HUES48 (cell line): ENCODE measurements around the gene GBF1.
"Not testable (repeated sequence)": the region's sequence is repeated elsewhere in the genome, so short reads cannot be mapped to it uniquely, and the experiment has no call there.

Source experiments
- H3K27ac ChIP-seq: one replicate; pipeline ENCODE4 v1.7.0; 2013; ENCODE audit warnings: low read depth, low read length, inconsistent platforms
- H3K27me3 ChIP-seq: 2 replicates; pipeline ENCODE4 v1.6.1; 2013; ENCODE audit warnings: mild to moderate bottlenecking, low read length; ENCODE audit not compliant: control insufficient read depth, insufficient read depth
- H3K36me3 ChIP-seq: 2 replicates; pipeline ENCODE4 v1.6.1; 2013; ENCODE audit warnings: low read length; ENCODE audit not compliant: control insufficient read depth, insufficient read depth
- H3K4me1 ChIP-seq: 2 replicates; pipeline ENCODE4 v1.6.1; 2013; ENCODE audit warnings: mild to moderate bottlenecking, low read length; ENCODE audit not compliant: control insufficient read depth, insufficient read depth
- H3K4me3 ChIP-seq: 2 replicates; pipeline ENCODE4 v1.5.1; 2013; ENCODE audit warnings: mild to moderate bottlenecking, low read depth, low read length
- H3K9ac ChIP-seq: 2 replicates; pipeline ENCODE4 v1.6.1; 2013; ENCODE audit warnings: mild to moderate bottlenecking, low read depth, low read length, moderate library complexity
- H3K9me3 ChIP-seq: 2 replicates; pipeline ENCODE4 v1.6.1; 2013; ENCODE audit warnings: low read length; ENCODE audit not compliant: control insufficient read depth, insufficient read depth

The GBF1 gene

DNA sequence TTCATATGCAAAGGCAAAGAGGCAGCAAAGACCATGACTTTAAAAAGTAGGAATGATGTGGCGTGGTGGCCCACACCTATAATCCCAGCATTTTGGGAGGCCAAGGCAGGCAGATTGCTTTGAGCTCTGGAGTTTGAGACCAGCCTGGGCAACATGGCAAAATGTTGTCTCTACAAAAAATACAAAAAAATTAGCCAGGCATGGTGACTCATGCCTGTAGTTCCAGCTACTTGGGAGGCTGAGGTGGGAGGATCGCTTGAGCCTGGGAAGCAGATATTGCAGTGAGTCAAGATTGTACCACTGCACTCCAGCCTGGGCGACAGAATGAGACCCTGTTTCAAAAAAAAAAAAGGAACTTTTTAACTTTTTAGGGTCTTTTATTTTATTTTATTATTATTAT is 7.2 kb downstream of the GBF1 start:
- H3K4me3 ChIP-seq, H3K27me3 ChIP-seq, H3K4me1 ChIP-seq, H3K9ac ChIP-seq, H3K27ac ChIP-seq, H3K9me3 ChIP-seq, H3K36me3 ChIP-seq: not testable (repeated sequence)

DNA sequence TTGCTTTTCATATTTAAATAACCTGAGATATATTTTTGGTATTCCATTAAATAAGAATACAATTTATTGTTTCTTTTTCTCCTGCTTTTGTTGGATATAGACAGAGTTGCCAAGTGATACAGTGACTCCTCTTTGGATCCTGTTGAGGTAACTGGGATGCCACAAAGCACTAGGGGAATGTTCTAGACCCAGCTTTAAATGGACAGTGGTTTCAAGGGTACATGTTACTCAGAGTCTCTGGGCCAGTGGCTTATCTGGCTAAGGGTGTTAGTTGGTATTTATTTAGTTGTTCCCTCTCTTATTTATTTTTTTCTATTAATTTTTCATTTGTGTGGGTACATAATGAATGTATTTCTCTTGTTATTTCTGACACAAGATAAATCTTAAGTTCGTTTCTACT is 9.1 kb downstream of the GBF1 start:
- H3K4me1 ChIP-seq: no peaks in the 10 kb centered on the region
- no peak overlapping the region for H3K27ac ChIP-seq
- no peak overlapping the region for H3K9ac ChIP-seq
- H3K9me3 ChIP-seq: no peaks in the 10 kb centered on the region
- H3K4me3 ChIP-seq: no peak overlapping the region
- peaks cover 7% of the 10 kb centered on the region for H3K36me3 ChIP-seq
- H3K27me3 ChIP-seq: no peaks in the 10 kb centered on the region

DNA sequence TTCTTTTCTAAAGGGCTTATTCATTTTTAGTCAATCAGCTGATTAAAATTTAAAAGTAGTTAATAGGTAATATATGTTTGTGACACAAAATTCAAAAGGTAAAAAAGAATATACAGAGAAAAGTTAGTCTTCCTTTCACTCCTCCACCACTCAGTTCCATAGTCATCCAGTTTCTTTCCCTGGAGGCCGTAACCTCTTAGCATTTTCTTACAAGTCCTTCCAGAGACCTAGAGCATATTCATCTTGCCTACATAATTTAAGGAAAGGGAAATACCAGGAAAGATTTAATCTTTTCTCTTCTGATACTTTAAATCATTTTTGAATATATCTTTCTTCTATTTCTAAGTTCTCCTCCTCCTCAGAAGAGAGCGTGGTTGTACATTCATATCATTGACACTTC is 10.1 kb downstream of the GBF1 start:
- Histone ChIP-seq H3K9me3 (no peaks in the 10 kb centered on the region), H3K4me3 (no peak overlapping the region), H3K27me3 (no peaks in the 10 kb centered on the region), H3K9ac (no peak overlapping the region), H3K27ac (no peak overlapping the region), H3K4me1 (no peaks in the 10 kb centered on the region), H3K36me3 (peaks cover 15% of the 10 kb centered on the region)

DNA sequence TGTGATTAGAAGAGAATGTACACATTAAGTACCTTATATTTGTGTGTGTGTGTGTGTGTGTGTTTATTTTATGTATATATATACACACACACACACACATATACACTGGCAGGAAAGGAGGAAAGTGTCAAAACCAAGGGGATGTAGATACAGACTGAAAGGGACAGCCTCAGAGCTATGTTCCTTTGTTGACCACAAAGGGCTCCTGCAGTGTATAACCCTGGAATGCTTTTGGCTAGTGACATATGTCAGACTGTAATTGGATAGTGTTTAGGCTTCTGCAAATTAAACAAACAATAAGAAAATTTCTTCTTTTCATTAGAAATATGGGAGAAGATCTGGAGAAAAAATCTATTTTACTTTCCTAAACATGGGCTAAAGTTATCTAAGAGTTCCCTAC is 15.9 kb downstream of the GBF1 start:
- Histone ChIP-seq H3K27me3 (no peaks in the 10 kb centered on the region), H3K9me3 (no peaks in the 10 kb centered on the region), H3K27ac (no peak overlapping the region), H3K4me3 (no peak overlapping the region), H3K36me3 (peaks cover 37% of the 10 kb centered on the region), H3K4me1 (no peaks in the 10 kb centered on the region), H3K9ac (no peak overlapping the region)

DNA sequence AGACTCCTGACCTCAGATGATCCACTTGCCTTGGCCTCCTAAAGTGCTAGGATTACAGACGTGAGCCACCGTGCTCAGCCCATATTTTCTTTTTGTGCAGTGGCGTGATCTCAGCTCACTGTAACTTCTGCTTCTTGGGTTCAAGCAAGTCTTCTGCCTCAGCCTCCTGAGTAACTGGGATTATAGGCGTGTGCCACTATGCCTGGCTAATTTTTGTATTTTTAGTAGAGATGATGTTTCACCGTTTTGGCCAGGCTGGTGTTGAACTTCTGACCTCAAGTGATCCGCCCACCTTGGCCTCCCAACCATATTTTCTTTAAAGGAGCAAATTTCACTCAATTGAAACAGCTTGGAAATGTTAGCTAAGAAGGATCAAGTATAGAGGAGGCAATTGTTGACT is 16.5 kb downstream of the GBF1 start:
- Histone ChIP-seq H3K27me3 (no peaks in the 10 kb centered on the region), H3K27ac (no peak overlapping the region), H3K36me3 (peaks cover 37% of the 10 kb centered on the region), H3K9ac (no peak overlapping the region), H3K9me3 (no peaks in the 10 kb centered on the region), H3K4me1 (no peaks in the 10 kb centered on the region), H3K4me3 (no peak overlapping the region)

DNA sequence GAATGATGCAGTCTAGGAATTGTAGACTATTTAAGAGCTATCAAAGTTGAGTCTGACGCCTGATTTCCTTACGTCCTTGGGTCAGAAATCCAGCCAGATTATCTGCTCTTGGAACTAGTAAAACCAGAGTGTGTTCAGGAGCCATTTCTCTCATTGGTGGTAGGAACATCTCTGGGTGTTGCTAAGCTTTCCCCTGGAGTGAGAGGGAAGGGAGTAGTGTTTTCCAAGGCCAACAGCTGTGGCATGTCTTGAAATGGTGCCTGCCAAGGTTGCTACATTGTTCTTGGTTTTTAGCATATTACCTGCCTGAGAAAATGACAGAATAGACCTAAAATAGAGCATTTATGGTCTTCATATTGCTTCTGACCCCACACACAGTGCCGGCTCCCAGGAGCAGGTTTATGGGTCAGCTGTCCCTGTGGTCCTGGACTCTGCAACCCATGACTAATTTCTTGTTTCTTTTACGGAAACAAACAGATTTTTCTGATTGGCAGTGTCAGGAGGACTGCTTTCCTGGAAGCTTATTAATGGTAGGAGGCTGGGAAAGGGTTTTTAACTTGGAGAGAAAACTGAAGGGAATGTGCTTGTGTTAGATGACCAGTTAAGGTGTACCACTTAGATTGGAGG is 17.5 kb downstream of the GBF1 start:
- H3K27ac ChIP-seq: no peak overlapping the region
- H3K36me3 ChIP-seq: peaks cover 37% of the 10 kb centered on the region
- no peak overlapping the region for H3K4me3 ChIP-seq
- H3K9me3 ChIP-seq: no peaks in the 10 kb centered on the region
- H3K4me1 ChIP-seq: no peaks in the 10 kb centered on the region
- no peak overlapping the region for H3K9ac ChIP-seq
- H3K27me3 ChIP-seq: no peaks in the 10 kb centered on the region

DNA sequence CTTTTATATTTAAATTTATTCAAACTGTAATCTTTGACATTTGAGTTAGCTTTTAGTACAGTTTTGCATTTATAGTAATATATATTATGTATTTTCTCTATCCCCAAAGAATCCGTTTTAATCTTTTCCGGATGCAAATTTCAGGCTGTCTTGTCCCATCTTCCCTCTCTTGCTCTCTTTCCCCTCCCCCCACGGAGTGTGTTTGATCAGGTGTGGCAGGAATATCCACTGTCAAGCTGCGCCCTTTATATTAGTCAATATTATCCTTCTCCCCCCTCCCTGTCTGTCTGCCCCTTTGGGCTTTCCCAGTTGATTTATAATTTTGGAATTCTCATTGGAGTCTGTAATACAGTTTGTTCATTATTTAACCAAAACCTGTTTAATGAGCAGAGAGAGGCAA is 19.0 kb downstream of the GBF1 start:
- Histone ChIP-seq H3K36me3 (peaks cover 31% of the 10 kb centered on the region), H3K27ac (no peak overlapping the region), H3K4me3 (no peak overlapping the region), H3K4me1 (no peaks in the 10 kb centered on the region), H3K9ac (no peak overlapping the region), H3K27me3 (no peaks in the 10 kb centered on the region), H3K9me3 (no peaks in the 10 kb centered on the region)

DNA sequence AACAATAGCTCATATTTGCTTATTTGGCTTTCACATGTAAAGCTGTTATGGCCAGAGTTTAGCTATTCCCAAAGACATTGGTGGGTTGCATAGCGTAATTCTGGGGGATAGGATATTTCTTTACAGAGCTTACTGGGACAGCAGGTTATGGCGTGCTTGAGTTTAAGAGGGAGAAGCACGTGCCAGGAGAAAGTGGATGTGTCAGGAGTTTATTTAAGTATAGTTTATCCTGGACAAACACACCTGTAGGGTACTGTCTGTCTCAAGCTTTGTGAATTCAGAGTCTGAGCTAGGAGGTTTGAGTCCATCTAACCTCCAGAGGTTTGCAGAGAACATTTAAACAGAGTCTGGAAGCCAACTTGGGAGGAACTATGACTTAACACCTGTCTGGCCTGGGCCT is 21.3 kb downstream of the GBF1 start:
- Histone ChIP-seq H3K4me1 (no peaks in the 10 kb centered on the region), H3K9ac (no peak overlapping the region), H3K27ac (no peak overlapping the region), H3K4me3 (no peak overlapping the region), H3K9me3 (no peaks in the 10 kb centered on the region), H3K27me3 (no peaks in the 10 kb centered on the region), H3K36me3 (peaks cover 13% of the 10 kb centered on the region)

DNA sequence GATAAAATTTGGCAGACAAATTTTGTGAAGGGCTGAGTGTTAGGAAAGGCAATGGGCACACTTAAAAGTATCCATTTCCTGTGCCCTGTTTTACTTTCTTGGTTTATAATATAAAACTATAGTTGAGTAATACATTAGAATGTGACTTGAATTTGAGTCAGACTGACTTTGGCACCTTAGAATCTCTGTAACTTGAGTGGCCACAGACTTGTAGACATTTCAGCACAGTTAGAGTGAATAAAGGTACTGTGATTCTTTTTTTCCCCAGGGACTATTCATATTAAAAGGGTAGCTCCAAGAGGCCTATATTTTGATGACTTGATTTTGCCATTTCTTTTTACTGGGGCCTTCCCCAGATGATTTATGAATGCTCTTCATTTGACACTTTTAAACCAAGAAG is 22.4 kb downstream of the GBF1 start:
- Histone ChIP-seq H3K9ac (no peak overlapping the region), H3K9me3 (no peaks in the 10 kb centered on the region), H3K36me3 (peaks cover 4% of the 10 kb centered on the region; the same call in 1 of the 2 replicates), H3K27ac (no peak overlapping the region), H3K4me1 (no peaks in the 10 kb centered on the region), H3K4me3 (no peak overlapping the region), H3K27me3 (no peaks in the 10 kb centered on the region)

DNA sequence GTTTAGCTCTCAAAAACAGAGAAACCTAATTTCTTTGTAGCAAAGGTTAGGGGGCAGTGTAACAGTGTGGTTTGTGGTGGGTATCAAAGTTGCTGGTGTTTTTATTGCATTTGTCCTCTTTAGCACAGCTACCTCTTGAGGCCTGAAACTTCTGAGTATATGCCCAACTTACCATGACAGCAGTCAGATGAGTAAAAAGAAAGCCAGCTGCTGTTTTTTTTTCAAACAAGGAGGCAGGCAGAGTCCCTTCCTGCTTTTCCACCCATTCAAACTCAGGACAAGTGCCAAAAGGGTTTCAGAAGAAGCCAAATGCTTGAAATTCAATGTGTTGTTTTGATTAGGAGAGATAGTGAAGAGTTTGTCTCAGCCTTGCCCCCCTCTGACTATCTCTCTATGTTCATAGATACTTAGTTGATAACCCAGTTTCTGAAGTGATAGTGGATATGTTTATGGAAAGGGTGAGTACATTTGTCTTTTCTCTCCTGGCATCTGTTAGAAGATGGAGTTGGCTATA is 23.1 kb downstream of the GBF1 start:
- H3K9ac ChIP-seq: no peak overlapping the region
- no peaks in the 10 kb centered on the region for H3K9me3 ChIP-seq
- no peaks in the 10 kb centered on the region for H3K36me3 ChIP-seq
- no peak overlapping the region for H3K4me3 ChIP-seq
- no peak overlapping the region for H3K27ac ChIP-seq
- no peaks in the 10 kb centered on the region for H3K27me3 ChIP-seq
- no peaks in the 10 kb centered on the region for H3K4me1 ChIP-seq

DNA sequence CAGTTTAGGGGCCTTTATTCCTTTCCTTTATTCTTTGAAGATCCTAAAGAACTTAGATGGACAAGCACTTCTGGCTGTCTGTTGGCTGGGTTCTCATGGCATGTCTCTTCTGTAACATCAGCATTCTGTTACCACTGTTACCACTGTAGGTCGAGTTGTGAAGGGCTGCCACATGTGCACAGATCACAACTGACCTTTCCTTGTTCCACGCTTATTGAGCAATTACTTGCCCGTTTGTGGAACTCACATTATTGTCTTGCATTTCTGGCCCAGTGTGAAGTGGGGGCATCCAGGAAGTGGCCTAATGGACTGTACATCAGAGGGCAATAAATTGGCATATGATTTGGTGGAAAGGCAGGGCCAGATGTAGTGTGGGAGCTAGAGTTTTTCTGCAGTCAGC is 23.7 kb downstream of the GBF1 start:
- H3K27ac ChIP-seq: no peak overlapping the region

More for the DNA sequence above, 23.7 kb downstream of the GBF1 start:
- Histone ChIP-seq H3K36me3 (no peaks in the 10 kb centered on the region), H3K9ac (no peak overlapping the region), H3K9me3 (no peaks in the 10 kb centered on the region), H3K4me1 (no peaks in the 10 kb centered on the region), H3K4me3 (no peak overlapping the region), H3K27me3 (no peaks in the 10 kb centered on the region)
